HG03280 (cell line): Measurements from ENCODE around the gene RFXAP.

Experiments used
- ATAC-seq: cut with Tn5 transposase; IDR thresholded peaks from one replicate; pipeline ENCODE4 v1.9.1; 2021; ENCODE audit warnings: mild to moderate bottlenecking, moderate library complexity; ENCODE audit not compliant: unreplicated experiment

The RFXAP gene

GRCh38 chr13:36865265-36865664 lies 46.2 kb downstream of the RFXAP start:
- ATAC-seq, result no peak

- no peak for ATAC-seq
These were observed 47.2 kb downstream of the RFXAP start for GRCh38 chr13:36866232-36866631.

GRCh38 chr13:36870050-36870692 lies 51.1 kb downstream of the RFXAP start:
- no peak for ATAC-seq

DNA sequence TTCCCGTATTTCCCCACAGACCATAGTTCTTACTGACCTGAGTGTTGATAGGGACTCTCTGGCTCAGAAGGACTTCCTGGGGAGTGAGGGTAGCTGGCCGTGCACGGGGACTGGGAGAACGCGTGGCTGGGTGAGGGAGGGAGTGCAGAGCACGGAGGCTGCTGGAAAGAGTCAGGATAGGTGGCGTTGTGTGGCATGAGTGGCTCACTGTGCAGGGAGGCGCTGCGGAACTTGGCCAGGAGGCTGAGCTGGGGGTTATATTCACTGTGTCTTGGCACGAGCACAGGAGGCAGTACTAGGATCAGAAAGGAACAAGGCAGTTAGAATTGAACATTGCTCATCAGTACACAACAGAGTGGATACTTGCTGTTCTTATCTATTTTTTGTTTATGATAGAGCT lies 53.6 kb downstream of the RFXAP start:
- no peak for ATAC-seq

DNA sequence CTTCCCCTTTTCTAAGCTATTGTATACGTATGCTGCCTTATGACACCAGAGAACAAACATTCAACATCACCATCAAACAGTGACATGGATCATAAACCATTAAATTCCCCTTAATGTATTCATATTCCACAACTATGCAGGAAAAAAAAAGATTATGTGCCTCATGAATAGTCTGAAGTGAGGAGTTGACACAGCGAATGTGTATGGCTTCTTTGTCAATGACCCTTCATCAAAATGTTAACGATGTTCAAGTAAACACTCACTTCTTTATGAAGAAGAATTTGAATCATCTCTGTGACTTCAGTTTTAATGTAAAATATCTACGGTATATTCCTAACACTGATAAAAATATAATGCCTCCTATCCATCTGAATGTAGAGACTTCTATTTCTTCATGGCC lies 56.4 kb downstream of the RFXAP start:
- no peak for ATAC-seq

DNA sequence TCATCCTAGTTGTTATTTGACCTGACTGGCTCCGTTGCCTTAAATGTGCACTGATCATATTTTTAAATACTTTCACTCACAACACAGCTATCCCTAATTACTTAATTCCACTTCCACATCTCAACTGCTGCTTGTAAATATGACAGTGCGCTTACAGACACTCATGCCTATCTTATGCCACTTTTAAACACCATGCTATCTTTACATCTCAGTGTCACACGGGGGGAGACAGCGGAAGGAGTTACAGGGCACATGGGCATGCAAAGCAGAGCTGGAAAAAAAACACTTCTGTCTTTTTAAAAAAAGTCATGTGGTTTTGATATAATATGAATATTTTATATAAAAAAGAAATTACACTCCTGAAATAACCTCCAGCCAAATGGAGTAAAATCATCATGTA lies 56.9 kb downstream of the RFXAP start:
- no peak for ATAC-seq
